ENCODE data around the gene ADAMTSL4. TPM values are rescaled to one million over a fixed set of nuclear protein-coding genes. Genes with fewer than 3 reads are reported as not detected.

ADAMTSL4 gene
- total and polyA plus RNA-seq, 2 of the 8 experiments (the other 6 are each of a cell fraction or from before 2014, with no cell fraction given) = 4.2 to 5.4 TPM

GRCh38 chr1:150530491-150531159 lies 18.6 kb upstream of the ADAMTSL4 start:
- Histone ChIP-seq H3K23me2 (ENCODE audit: low read depth, low read length) (no peaks in the 10 kb centered on the region), H2BK120ac (replicated peaks; ENCODE audit: low read depth, low read length) (no peak overlapping the region), H3K18ac (ENCODE audit: extremely low read depth, low read length) (no peak overlapping the region), H2BK5ac (ENCODE audit: low read depth, low read length) (no peak overlapping the region), H3K27me3 (replicated peaks in 1 of 4; ENCODE audit: control insufficient read depth in 3 of 4, extremely low read depth in 1 of 4, insufficient read depth in 3 of 4, low read length in 3 of 4) (no peaks in the 10 kb centered on the region), H2BK20ac (ENCODE audit: low read length) (no peak overlapping the region), H3K79me1 (ENCODE audit: low read depth, low read length) (no peaks in the 10 kb centered on the region), H3K56ac (replicated peaks; ENCODE audit: insufficient read length, low read depth, low read length) (no peak overlapping the region), H3K36me3 (ENCODE audit: control insufficient read depth in 2 of 4, insufficient read depth in 4 of 4, low read length in 3 of 4) (no peaks in the 10 kb centered on the region), H3K27ac (ENCODE audit: low read depth, low read length) (no peak overlapping the region), H2AK5ac (ENCODE audit: low read depth, low read length) (no peak overlapping the region), H3K9ac (replicated peaks in 1 of 4; ENCODE audit: extremely low read depth in 1 of 4, low read depth in 3 of 4, low read length in 3 of 4) (no peak overlapping the region), H2BK12ac (ENCODE audit: low read depth, low read length) (no peak overlapping the region), H3K4me2 (ENCODE audit: insufficient read depth in 1 of 2, low read depth in 2 of 2, low read length in 2 of 2) (no peak overlapping the region), H2BK15ac (ENCODE audit: low read length) (no peak overlapping the region), H4K91ac (replicated peaks; ENCODE audit: insufficient read length, low read length) (no peak overlapping the region), H3K9me3 (ENCODE audit: insufficient read depth in 2 of 2, low read depth in 1 of 2, low read length in 1 of 2) (no peaks in the 10 kb centered on the region), H3K4ac (replicated peaks; ENCODE audit: insufficient read length, low read depth, low read length) (no peak overlapping the region), H4K5ac (ENCODE audit: insufficient read length, low read depth, low read length) (no peak overlapping the region), H3K4me3 (ENCODE audit: extremely low read depth in 1 of 4, insufficient read depth in 2 of 4, low read depth in 3 of 4, low read length in 4 of 4) (no peak overlapping the region), H3K79me2 (ENCODE audit: control insufficient read depth in 1 of 2, insufficient read depth in 2 of 2, low read length in 2 of 2) (no peaks in the 10 kb centered on the region), H3K4me1 (replicated peaks in 1 of 4; ENCODE audit: control insufficient read depth in 3 of 4, insufficient read depth in 4 of 4, low read length in 3 of 4) (peaks cover 0 to 2% (median 0%) of the 10 kb centered on the region in 4 experiments; a peak in 3 of 7 replicates), H2AFZ (ENCODE audit: low read length) (no peak overlapping the region), H3K23ac (ENCODE audit: insufficient read length) (no peak overlapping the region), H4K20me1 (replicated peaks in 1 of 2; ENCODE audit: control insufficient read depth in 1 of 2, insufficient read depth in 2 of 2, low read length in 2 of 2) (no peaks in the 10 kb centered on the region), H4K8ac (ENCODE audit: extremely low read depth, insufficient read depth, low read length) (no peak overlapping the region), H3K14ac (ENCODE audit: insufficient read length) (no peak overlapping the region)
- 96% methylated on average over 14 of the region's 14 CpGs; no CpG with 5 or more reads in 1 of the 2 experiments for WGBS, 2 experiments (ENCODE audit: extremely low coverage in 1 of 2, insufficient coverage in 1 of 2, insufficient read length in 1 of 2, insufficient replicate concordance in 2 of 2, low coverage in 1 of 2, low lambda C conversion rate in 2 of 2, missing lambda C conversion rate in 1 of 2)
- no peak for FAIRE-seq
- ChIA-PET POLR2A (ENCODE audit: partially characterized antibody) (interaction anchor here (1.1 to 2.7 kb wide), 3 partner anchors 15 to 48 kb away, joined by 3 to 10 read pairs (median 4); partner anchors contain the start of genes FALEC and MCL1), CTCF (ENCODE audit: partially characterized antibody) (interaction anchor here (0.7 to 14.2 kb wide), 9 partner anchors 13 to 283 kb away, joined by 3 to 253 read pairs (median 10); partner anchors contain the start of genes ADAMTSL4, ECM1 and FALEC)
- DNase-seq (ENCODE audit: low read depth in 1 of 2, low spot score in 2 of 2) = no peak
- no peak for TF ChIP-seq KDM4A (IDR thresholded peaks at IDR 0.05; ENCODE audit: low read depth, low read length, severe bottlenecking)
